Measurements from ENCODE around the gene VARS2.
"Not testable (repeated sequence)": the region's sequence is repeated elsewhere in the genome, so short reads cannot be mapped to it uniquely, and the experiment has no call there.

Gene VARS2

GRCh38 chr6:30900863-30901417 lies 13.1 kb upstream of the VARS2 start:
- no peak for FAIRE-seq

DNA sequence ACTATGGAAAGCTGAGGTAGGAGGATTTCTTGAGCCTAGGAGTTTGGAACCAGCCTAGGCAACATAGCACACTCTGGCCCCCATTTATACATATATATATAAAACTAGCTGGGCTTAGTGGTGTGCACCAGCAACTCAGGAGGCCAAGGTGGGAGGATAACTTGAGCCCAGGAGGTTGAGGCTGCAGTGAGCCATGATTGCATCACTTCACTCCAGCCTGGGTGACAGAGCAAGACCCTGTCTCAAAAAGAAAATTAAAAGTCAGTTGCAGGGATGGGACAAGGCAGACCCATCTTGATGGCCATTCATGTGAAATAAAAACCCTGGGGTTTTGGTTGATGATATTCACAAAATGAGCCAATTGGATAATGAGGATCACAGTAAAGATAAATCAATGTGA lies 12.6 kb upstream of the VARS2 start:
- no peak for FAIRE-seq

GRCh38 chr6:30902196-30902595 lies 11.8 kb upstream of the VARS2 start:
- FAIRE-seq, result not testable (repeated sequence)

GRCh38 chr6:30902709-30903108 lies 11.3 kb upstream of the VARS2 start:
- no peak for FAIRE-seq

DNA sequence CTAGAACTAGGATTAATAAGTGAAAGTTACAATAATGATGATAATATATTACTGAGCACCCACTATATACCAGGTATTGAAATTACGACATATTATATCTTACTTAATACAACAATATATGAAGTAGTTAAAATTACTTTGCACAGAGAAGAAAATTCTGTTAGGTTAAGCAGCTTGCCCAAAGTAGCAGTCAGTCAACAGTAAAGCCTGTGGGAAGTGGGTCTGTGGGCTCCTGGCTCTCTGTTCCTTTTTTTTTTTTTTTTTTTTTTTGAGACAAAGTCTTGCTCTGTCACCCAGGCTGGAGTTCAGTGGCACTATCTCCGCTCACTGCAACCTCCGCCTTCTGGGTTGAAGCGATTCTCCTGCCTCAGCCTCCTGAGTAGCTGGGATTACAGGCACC lies 10.8 kb upstream of the VARS2 start:
- no peak for FAIRE-seq

GRCh38 chr6:30907290-30907757 lies 6.7 kb upstream of the VARS2 start:
- not testable (repeated sequence) for FAIRE-seq

- peak; percentile 89 for FAIRE-seq
Measured at GRCh38 chr6:30907758-30908591, 6.1 kb upstream of the VARS2 start, which contains the start of gene GTF2H4. Gene GTF2H4, plus strand, starts transcription at chr6:30908207.

DNA sequence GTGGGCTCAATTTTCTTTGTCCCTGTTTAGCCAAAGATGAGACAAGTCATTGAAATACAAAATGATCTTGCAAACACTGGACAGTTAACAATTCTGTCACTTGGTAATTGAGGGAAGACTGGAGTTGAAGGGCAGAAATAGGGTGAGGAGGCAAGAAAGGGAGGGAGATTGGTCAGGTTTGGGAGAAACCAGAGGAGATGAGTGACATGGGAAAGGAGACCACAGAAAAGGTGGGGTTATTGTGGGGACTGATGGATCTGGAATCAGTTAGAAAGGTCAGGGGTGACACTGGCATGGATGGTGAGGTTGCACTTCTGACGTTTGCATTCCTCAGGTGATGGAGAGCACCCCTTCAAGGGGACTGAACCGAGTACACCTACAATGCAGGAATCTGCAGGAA lies 5.3 kb upstream of the VARS2 start:
- FAIRE-seq, result no peak

DNA sequence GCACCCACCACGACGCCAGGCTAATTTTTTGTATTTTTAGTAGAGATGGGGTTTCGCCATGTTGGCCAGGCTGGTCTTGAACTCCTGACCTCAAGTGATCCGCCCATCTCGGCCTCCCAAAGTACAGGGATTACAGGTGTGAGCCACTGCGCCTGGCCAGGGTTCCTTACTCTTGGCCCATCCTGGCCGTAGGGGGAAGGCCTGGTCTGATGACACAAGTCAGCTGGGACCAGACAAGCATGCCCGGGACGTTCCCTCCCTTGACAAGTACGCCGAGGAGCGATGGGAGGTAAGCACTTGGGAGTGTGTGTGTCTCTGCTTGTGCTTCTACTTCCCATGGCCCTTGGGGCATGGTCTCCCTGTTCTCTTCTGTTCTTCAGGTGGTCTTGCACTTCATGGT lies 3.6 kb upstream of the VARS2 start:
- not testable (repeated sequence) for FAIRE-seq

DNA sequence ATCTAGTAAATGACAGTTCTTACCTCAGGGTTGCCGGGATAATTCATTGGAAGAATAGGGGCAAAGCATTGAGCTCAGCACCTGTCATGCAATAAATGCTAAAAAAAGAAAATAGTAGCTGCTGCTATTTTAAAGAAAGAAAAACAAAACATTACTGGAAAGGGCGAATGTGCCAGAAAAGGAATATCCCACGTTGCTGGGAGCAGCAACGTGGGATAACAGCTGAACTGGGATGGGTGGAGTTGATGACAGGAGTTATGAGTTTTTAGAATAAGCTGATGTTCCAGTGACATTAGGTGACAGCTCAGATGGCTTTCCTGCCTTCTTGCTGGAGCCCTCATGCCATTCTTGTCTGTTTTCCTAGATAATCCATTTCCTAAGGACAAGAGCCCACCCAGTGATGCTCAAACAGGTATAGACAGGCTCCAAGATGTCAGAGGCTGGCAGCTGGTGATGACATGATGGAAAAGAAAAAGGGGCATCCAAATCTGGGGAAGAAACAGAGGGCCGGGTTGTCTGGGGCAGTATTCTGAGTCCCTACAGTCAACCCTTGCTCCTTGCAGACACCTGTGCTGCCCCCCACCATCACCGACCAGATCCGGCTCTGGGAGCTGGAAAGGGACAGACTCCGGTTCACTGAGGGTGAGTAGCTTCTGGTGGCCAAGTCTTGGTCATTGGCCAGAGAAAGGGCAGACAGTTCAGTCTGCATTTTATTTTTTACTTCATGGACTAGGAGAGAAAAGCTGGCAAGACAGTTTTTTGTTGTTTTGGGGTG lies 1.1 kb upstream of the VARS2 start:
- FAIRE-seq, result no peak

GRCh38 chr6:30913721-30914075 lies 340 bp upstream of the VARS2 start:
- no peak for FAIRE-seq

DNA sequence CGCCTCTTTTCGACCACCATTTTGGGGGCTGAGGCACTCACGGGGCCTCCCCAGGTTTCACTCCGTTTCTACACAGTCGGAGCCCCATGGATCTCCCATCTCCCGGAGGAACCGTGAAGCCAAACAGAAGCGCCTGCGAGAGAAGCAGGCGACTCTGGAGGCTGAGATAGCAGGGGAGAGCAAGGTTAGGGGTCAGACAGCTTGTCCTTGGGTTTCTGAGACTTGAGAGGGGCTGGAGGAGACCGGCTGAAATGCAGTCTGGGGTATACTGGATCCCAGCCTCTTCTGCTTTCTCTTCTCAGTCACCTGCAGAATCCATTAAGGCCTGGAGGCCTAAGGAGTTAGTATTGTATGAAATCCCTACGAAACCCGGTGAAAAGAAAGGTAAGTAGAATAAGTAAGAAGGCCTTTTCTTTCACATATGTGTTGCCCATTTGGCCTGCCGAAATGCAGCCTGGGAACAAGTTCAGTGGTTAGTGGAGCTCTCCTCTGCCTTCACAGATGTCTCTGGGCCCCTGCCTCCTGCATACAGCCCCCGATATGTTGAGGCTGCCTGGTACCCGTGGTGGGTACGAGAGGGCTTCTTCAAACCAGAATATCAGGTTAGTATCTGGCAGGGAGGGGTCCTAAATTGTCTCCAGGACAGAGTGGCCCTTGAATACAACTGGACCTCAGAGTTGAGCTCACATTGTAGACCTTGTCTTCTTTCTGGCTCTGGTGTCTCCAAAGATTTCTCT lies 984 bp downstream of the VARS2 start:
- FAIRE-seq, result no peak

GRCh38 chr6:30915591-30915946 lies 1.5 kb downstream of the VARS2 start:
- peak; percentile 76 for FAIRE-seq

DNA sequence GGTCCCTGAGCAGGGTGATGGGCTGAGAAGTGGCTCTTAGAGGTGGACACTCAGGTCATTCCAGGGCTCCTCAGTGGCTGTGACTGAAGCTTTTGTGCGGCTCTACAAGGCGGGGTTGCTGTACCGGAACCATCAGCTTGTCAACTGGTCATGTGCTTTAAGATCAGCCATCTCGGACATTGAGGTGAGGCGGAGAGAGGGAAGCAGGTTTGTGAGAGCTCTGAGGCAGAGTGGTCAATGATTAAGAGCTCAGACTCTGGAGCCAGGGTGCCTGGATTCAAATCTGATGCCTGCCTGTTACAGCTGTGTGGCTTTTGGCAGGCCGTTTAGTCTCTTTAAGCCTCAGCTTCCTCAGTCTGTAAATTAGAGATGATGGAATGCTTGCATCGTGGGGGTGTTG lies 3.0 kb downstream of the VARS2 start:
- FAIRE-seq, result no peak

DNA sequence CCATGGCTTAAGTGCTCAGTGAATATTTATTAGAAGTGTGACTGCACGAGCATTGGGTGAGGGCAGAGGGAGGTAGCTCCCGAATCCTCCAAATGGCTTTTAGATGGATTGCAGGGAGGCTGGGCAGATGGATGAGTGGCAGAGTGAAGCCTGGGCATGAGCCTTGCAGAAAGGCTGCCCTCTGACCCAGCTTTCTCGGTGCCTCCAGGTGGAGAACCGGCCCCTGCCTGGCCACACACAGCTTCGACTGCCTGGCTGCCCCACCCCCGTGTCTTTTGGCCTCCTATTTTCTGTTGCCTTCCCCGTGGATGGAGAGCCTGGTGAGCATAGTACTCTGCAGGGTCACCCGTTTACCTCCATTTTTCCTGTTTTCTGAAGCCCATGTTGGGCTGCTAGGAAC lies 3.4 kb downstream of the VARS2 start:
- no peak for FAIRE-seq

- no peak for FAIRE-seq
Measured at GRCh38 chr6:30918670-30919069, 4.6 kb downstream of the VARS2 start.

- FAIRE-seq, result no peak
Measured at GRCh38 chr6:30922447-30922852, 8.4 kb downstream of the VARS2 start.

GRCh38 chr6:30924040-30924627 lies 10.1 kb downstream of the VARS2 start:
- not testable (repeated sequence) for FAIRE-seq

- no peak for FAIRE-seq
Measured at GRCh38 chr6:30926644-30927043, 12.6 kb downstream of the VARS2 start.

- FAIRE-seq, result not testable (repeated sequence)
Measured at GRCh38 chr6:30927080-30927479, 13.0 kb downstream of the VARS2 start.

DNA sequence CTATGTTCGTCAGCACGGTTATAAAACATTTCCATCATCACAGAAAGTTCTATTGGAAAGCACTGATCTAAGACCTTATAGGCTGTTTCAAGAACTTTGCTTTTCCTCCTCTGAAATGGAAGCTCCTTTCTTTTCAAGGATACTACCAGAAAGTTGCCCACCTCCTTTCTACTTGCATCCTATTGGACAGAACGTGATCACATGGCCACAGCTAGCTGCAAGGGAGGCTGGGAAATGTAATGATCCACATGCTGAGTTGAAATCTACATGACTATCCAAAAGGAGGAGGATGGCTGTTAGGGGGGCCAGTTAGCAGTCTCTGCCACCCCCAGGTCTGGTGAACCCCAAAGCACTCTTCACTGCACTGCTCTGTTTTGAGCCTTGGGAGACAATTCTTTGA lies 14.6 kb downstream of the VARS2 start:
- FAIRE-seq, result no peak

GRCh38 chr6:30930506-30930905 lies 16.5 kb downstream of the VARS2 start:
- FAIRE-seq, result no peak

GRCh38 chr6:30931272-30931671 lies 17.2 kb downstream of the VARS2 start:
- no peak for FAIRE-seq

All from G401.6 (cell line).